Coronary artery (tissue), 2 donors: ENCODE data around the gene PCSK2.

Experiments used
- DNase-seq: peaks from one replicate; pipeline ENCODE4 v3.0.0-alpha.2; 2017; ENCODE audit warnings: low spot score
- H3K27ac ChIP-seq, 2 donors: fragments of 200-600 bp; sonication (generic); one replicate each; pipeline ENCODE4 v1.5.1; 2016 to 2019
- H3K4me3 ChIP-seq: fragments of 200-600 bp; sonication (generic); 2 replicates; pipeline ENCODE4 v1.5.1; 2016; ENCODE audit warnings: mild to moderate bottlenecking, moderate library complexity
- CTCF ChIP-seq: fragments of 200-600 bp; sonication (generic); IDR thresholded peaks from one replicate; pipeline ENCODE4 v1.5.1; 2019; ENCODE audit warnings: antibody characterized with exemption

PCSK2 gene

GRCh38 chr20:17438436-17439039, 211.7 kb downstream of the PCSK2 start:
- DNase-seq = no peak
- TF ChIP-seq CTCF = no peak
- no peak overlapping the region for H3K27ac ChIP-seq
- no peak overlapping the region for H3K4me3 ChIP-seq

GRCh38 chr20:17439616-17440296, 212.9 kb downstream of the PCSK2 start:
- no peak overlapping the region for H3K27ac ChIP-seq
- H3K4me3 ChIP-seq = no peak overlapping the region
- DNase-seq = no peak
- no peak for TF ChIP-seq CTCF

- H3K27ac ChIP-seq = no peak overlapping the region
- no peak for TF ChIP-seq CTCF
- DNase-seq = no peak
- H3K4me3 ChIP-seq = no peak overlapping the region
Measured at GRCh38 chr20:17441745-17442144, 214.9 kb downstream of the PCSK2 start.

GRCh38 chr20:17442588-17442987, 215.7 kb downstream of the PCSK2 start:
- TF ChIP-seq CTCF = no peak
- no peak overlapping the region for H3K27ac ChIP-seq
- no peak overlapping the region for H3K4me3 ChIP-seq
- DNase-seq = no peak

GRCh38 chr20:17443131-17443858, 216.5 kb downstream of the PCSK2 start:
- no peak overlapping the region for H3K27ac ChIP-seq
- no peak overlapping the region for H3K4me3 ChIP-seq
- TF ChIP-seq CTCF = no peak
- no peak for DNase-seq

- no peak for DNase-seq
- H3K27ac ChIP-seq = no peak overlapping the region
- TF ChIP-seq CTCF = no peak
- H3K4me3 ChIP-seq = no peak overlapping the region
Measured at GRCh38 chr20:17444091-17444490, 217.3 kb downstream of the PCSK2 start.

- no peak for DNase-seq
- H3K4me3 ChIP-seq = no peak overlapping the region
- no peak for TF ChIP-seq CTCF
- no peak overlapping the region for H3K27ac ChIP-seq
Measured at GRCh38 chr20:17445543-17445942, 218.7 kb downstream of the PCSK2 start.
